HepG2 (cell line): ENCODE measurements around the gene TST. TPM values are rescaled to one million over a fixed set of nuclear protein-coding genes. Genes with fewer than 3 reads are reported as not detected.

Experiments
- ATF1 ChIP-seq: IDR thresholded peaks from 2 replicates; pipeline ENCODE4 v1.6.1; 2016; ENCODE audit warnings: mild to moderate bottlenecking, control low read depth
- FOSL2 ChIP-seq: sonication (generic); formaldehyde crosslinking; IDR thresholded peaks from 2 replicates; pipeline ENCODE4 v1.4.0; 2020; ENCODE audit warnings: missing genetic modification reagents
- HNF4A ChIP-seq: sonication (generic); formaldehyde crosslinking; IDR thresholded peaks from 2 replicates; pipeline ENCODE4 v1.4.0; 2020; ENCODE audit warnings: missing genetic modification reagents
- HNRNPLL ChIP-seq: fragments of 200-400 bp; formaldehyde crosslinking; IDR thresholded peaks from 2 replicates; pipeline ENCODE4 v1.6.1; 2017; ENCODE audit warnings: mild to moderate bottlenecking, low read depth, low read length; ENCODE audit not compliant: poor library complexity, severe bottlenecking
- NCOR1 ChIP-seq: fragments of 200-600 bp; sonication (generic); IDR thresholded peaks from 2 replicates; pipeline ENCODE4 v1.7.0; 2017; ENCODE audit warnings: antibody characterized with exemption, low read length, borderline replicate concordance
- RAD21 ChIP-seq: fragments of 450-650 bp; formaldehyde crosslinking; IDR thresholded peaks from 2 replicates; pipeline ENCODE4 v1.5.0; 2020; ENCODE audit warnings: mild to moderate bottlenecking
- SAP130 ChIP-seq: IDR thresholded peaks from 2 replicates; pipeline ENCODE4 v1.6.1; 2016; ENCODE audit warnings: low read depth
- SMAD1 ChIP-seq: sonication (generic); formaldehyde crosslinking; IDR thresholded peaks from 2 replicates; pipeline ENCODE4 v1.4.0; 2020; ENCODE audit warnings: missing genetic modification reagents, low read depth, mild to moderate bottlenecking, borderline replicate concordance
- TRIM24 ChIP-seq: sonication (generic); formaldehyde crosslinking; IDR thresholded peaks from 2 replicates; pipeline ENCODE4 v1.8.0; 2022; ENCODE audit warnings: mild to moderate bottlenecking, missing genetic modification reagents
- ZBTB20 ChIP-seq: sonication (generic); formaldehyde crosslinking; IDR thresholded peaks from 2 replicates; pipeline ENCODE4 v1.8.1; 2023; ENCODE audit warnings: missing genetic modification reagents, low read depth, mild to moderate bottlenecking, borderline replicate concordance
- ZNF598 ChIP-seq: sonication (generic); formaldehyde crosslinking; IDR thresholded peaks from 2 replicates; pipeline ENCODE4 v1.5.1; 2020; ENCODE audit warnings: mild to moderate bottlenecking, missing genetic modification reagents, borderline replicate concordance
- ZNF629 ChIP-seq: sonication (generic); formaldehyde crosslinking; conservative IDR thresholded peaks from 2 replicates; pipeline ENCODE4 v1.5.0; 2020; ENCODE audit warnings: missing genetic modification reagents
- ZNF781 ChIP-seq: sonication (generic); formaldehyde crosslinking; IDR thresholded peaks from 2 replicates; pipeline ENCODE4 v1.5.1; 2020; ENCODE audit warnings: borderline replicate concordance, mild to moderate bottlenecking, missing genetic modification reagents; ENCODE audit errors: not compliant biosample characterization
- polyA plus RNA-seq, 8 experiments: library from polyadenylated mRNA; depleted of rRNA in 3 of 8; stranded (reverse) in 7 of 8; unstranded in 1 of 8; fragments of >200 nt; fragmentation: Illumina TruSeq in 4 of 8; extraction: Trizol in 4 of 8; gene quantifications; 2 replicates each; pipeline versions ENCODE4 v1.2.1 to v1.2.3, GENCODE V29; 2011 to 2016; ENCODE audit warnings: low read depth in 4 of 8, missing spikeins in 1 of 8, mixed read lengths in 1 of 8; ENCODE audit not compliant: insufficient read depth in 1 of 8
- total RNA-seq, 5 experiments: library from RNA; depleted of rRNA; stranded (reverse); fragments of >200 nt; fragmentation: Illumina TruSeq; extraction: Trizol; gene quantifications; 2 replicates each; pipeline ENCODE4 v1.2.3, GENCODE V29; 2016; ENCODE audit warnings: low read depth in 1 of 5
- TF ChIP-seq, protein P1 (sequence below): sonication (generic); formaldehyde crosslinking; IDR thresholded peaks from 2 replicates; pipeline ENCODE4 v1.5.1; 2020; ENCODE audit warnings: mild to moderate bottlenecking, missing genetic modification reagents, moderate library complexity
- TF ChIP-seq, protein P2 (sequence below): IDR thresholded peaks from 2 replicates; pipeline ENCODE4 v1.6.1; 2018; ENCODE audit warnings: missing genetic modification reagents, mild to moderate bottlenecking, missing compliant biosample characterization
- TF ChIP-seq, protein P3 (sequence below): sonication (generic); formaldehyde crosslinking; IDR thresholded peaks from 2 replicates; pipeline ENCODE4 v1.8.0; 2022; ENCODE audit warnings: mild to moderate bottlenecking, missing genetic modification reagents; ENCODE audit not compliant: insufficient replicate concordance

The TST gene
- total and polyA plus RNA-seq, 2 of the 13 experiments (the other 11 are each of a cell fraction or from before 2014, with no cell fraction given), result 44.6 to 63.6 TPM

DNA sequence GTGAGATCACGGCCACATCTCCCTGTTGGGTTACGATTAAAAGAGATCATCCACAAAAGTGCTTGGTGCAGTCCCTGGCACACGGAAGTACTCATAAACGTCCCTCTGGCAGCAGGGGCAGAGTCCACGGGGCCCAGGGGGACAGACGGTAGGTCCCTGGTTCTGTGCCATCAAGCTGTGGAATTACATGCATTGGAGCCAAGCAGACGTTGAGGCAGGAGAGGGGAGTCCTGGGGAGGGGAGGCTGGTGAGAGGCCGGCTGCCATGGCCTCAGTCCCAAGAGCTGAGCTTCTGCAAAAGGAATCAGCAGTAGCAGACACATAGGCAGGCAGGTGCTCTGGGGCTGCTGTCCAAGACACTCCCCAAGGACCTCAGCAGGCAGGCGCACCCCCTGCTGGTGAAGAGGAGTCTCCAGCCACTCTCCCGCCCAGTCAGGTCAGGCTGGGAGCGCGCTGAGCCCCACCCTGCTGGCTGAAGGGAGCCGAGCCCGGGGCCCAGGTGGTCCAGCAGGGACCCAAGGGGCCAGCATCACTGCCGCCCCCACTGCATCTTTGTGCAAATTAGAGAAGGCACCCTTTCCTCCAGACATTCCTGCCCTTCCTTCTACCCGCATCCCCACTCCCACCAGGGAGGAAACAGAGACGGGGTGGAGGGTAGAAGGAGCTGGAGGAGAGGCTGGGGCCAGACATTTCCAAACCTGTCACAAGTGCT is 24.7 kb upstream of the TST start (continued):
- TF ChIP-seq, protein P1, sequence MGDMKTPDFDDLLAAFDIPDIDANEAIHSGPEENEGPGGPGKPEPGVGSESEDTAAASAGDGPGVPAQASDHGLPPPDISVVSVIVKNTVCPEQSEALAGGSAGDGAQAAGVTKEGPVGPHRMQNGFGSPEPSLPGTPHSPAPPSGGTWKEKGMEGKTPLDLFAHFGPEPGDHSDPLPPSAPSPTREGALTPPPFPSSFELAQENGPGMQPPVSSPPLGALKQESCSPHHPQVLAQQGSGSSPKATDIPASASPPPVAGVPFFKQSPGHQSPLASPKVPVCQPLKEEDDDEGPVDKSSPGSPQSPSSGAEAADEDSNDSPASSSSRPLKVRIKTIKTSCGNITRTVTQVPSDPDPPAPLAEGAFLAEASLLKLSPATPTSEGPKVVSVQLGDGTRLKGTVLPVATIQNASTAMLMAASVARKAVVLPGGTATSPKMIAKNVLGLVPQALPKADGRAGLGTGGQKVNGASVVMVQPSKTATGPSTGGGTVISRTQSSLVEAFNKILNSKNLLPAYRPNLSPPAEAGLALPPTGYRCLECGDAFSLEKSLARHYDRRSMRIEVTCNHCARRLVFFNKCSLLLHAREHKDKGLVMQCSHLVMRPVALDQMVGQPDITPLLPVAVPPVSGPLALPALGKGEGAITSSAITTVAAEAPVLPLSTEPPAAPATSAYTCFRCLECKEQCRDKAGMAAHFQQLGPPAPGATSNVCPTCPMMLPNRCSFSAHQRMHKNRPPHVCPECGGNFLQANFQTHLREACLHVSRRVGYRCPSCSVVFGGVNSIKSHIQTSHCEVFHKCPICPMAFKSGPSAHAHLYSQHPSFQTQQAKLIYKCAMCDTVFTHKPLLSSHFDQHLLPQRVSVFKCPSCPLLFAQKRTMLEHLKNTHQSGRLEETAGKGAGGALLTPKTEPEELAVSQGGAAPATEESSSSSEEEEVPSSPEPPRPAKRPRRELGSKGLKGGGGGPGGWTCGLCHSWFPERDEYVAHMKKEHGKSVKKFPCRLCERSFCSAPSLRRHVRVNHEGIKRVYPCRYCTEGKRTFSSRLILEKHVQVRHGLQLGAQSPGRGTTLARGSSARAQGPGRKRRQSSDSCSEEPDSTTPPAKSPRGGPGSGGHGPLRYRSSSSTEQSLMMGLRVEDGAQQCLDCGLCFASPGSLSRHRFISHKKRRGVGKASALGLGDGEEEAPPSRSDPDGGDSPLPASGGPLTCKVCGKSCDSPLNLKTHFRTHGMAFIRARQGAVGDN (CRISPR knock-in tag), result peak; percentile 92
- TF ChIP-seq SMAD1 (CRISPR knock-in tag) (peak; percentile 43; the same call in 1 of the 2 replicates), FOSL2 (CRISPR knock-in tag) (0 out of 2 replicates have a peak, but pooled peaks have one; percentile 5), ZNF598 (peak; percentile 60; the same call in 1 of the 2 replicates), TRIM24 (CRISPR knock-in tag) (peak; percentile 41; the same call in 1 of the 2 replicates), ATF1 (CRISPR knock-in tag) (no peak), ZNF629 (CRISPR knock-in tag) (peak; percentile 47; the same call in 1 of the 2 replicates), ZBTB20 (CRISPR knock-in tag) (0 out of 2 replicates have a peak, but pooled peaks have one; percentile 36), HNF4A (CRISPR knock-in tag) (peak; percentile 94), NCOR1 (peak; percentile 94), HNRNPLL (peak; percentile 26), ZNF781 (CRISPR knock-in tag) (no peak), RAD21 (CRISPR knock-in tag) (peak; percentile 93), SAP130 (CRISPR knock-in tag) (0 out of 2 replicates have a peak, but pooled peaks have one; percentile 39)
- TF ChIP-seq, protein P2, sequence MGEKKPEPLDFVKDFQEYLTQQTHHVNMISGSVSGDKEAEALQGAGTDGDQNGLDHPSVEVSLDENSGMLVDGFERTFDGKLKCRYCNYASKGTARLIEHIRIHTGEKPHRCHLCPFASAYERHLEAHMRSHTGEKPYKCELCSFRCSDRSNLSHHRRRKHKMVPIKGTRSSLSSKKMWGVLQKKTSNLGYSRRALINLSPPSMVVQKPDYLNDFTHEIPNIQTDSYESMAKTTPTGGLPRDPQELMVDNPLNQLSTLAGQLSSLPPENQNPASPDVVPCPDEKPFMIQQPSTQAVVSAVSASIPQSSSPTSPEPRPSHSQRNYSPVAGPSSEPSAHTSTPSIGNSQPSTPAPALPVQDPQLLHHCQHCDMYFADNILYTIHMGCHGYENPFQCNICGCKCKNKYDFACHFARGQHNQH (CRISPR knock-in tag), result peak; percentile 65
- TF ChIP-seq, protein P3, sequence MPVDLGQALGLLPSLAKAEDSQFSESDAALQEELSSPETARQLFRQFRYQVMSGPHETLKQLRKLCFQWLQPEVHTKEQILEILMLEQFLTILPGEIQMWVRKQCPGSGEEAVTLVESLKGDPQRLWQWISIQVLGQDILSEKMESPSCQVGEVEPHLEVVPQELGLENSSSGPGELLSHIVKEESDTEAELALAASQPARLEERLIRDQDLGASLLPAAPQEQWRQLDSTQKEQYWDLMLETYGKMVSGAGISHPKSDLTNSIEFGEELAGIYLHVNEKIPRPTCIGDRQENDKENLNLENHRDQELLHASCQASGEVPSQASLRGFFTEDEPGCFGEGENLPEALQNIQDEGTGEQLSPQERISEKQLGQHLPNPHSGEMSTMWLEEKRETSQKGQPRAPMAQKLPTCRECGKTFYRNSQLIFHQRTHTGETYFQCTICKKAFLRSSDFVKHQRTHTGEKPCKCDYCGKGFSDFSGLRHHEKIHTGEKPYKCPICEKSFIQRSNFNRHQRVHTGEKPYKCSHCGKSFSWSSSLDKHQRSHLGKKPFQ (CRISPR knock-in tag), result no peak
